Stimulated activated CD4-positive, alpha-beta T cell treated with anti-CD3 and anti-CD28 coated beads, Interleukin-2, amount 100 ng/mL, for 24 hours (primary cell): ENCODE measurements around the gene SLC38A10.
"Not testable (repeated sequence)": the region's sequence is repeated elsewhere in the genome, so short reads cannot be mapped to it uniquely, and the experiment has no call there.

ENCODE experiments used
- DNase-seq, 2 donors: peaks; one replicate each; pipeline ENCODE4 v3.0.0-alpha.2; 2020

The SLC38A10 gene

DNA sequence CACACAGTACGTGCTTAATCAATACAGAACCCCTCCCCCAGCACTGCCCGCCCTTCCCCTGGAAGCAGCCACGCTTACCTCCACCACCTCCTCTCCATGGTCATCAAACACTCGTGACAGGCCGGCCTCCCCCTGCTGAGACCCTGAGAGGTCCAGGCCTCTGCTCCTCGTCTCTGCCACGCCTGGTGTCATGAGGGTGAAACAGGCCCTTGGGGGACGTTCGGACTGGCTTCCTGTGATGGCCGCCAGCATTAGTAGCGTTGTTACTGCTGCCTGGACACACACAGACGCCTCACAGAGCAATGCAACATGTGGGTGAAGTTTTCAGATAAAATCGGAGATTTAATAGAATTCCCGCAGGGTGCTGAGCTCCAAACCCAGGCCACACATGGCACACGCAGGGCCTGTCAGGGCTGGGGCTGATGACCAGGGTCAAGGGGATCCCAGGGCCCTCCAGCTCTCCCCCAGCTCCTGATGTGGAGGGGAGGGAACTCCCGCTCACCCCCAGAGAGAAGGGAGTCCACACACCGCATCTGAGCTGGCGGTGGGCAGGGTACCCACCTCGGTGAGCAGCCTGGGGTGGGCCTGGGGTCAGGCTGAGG is 15.9 kb upstream of the SLC38A10 start:
- no peak for DNase-seq

- DNase-seq, result no peak
Observed at GRCh38 chr17:81309859-81310839, 15.0 kb upstream of the SLC38A10 start.

- peak in 1 of 2 donors; percentile 41 for DNase-seq
Observed at GRCh38 chr17:81309140-81309858, 14.2 kb upstream of the SLC38A10 start.

DNA sequence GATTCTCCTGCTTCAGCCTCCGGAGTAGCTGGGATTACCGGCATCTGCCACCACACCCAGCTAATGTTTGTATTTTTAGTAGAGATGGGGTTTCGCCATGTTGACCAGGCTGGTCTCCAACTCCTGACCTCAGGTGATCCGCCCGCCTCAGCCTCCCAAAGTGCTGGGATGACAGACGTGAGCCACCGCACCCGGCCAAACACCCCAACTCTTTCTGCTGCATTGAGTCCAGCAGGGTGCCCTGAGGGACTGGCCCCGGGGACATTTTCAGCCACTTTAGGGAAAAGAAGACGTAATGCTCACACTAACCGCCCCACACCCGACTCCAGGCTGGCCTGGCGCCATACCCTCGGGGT is 13.7 kb upstream of the SLC38A10 start:
- not testable (repeated sequence) for DNase-seq

DNA sequence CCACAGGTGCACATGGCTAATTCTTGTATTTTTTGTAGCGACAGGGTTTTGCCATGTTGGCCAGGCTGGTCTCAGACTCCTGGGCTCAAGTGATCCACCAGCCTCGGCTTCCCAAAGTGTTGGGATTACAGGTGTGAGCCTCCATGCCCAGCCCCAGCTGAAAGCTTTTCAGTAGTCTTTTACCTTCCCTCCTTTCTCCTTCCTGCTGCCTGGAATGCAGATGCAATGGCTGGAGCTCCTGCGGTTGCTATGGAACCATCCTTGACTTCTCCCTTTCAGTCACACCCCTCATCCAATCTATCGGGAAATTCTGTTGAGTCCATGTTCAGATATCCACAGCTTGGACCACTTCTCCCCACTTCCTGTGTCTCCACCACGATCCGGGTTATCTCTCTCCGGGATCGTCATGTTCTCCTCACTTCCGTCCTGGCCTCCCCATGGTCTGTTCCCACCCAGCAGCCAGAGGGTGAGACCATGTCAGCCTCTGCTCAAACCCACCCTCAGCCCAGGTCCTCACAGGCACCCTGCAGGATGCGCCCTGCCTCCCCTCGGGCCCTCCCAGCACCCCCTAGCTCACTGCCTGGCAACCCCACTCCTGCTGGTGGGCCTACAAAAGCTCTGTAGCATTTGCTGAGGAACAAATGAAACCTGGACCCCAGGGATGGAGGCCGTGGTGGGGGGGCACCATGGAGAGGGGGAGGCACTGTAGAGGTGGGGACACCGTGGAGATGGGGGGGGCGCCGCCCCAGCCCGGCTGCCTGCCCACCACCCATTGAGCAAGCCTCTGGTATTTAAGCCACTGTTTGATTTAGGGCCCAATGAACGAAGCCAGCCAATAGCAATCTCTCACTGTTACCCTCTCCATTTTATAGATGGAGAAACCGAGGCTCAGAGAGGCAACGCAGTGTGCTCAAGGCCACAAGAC is 12.8 kb upstream of the SLC38A10 start:
- DNase-seq, result no peak

DNA sequence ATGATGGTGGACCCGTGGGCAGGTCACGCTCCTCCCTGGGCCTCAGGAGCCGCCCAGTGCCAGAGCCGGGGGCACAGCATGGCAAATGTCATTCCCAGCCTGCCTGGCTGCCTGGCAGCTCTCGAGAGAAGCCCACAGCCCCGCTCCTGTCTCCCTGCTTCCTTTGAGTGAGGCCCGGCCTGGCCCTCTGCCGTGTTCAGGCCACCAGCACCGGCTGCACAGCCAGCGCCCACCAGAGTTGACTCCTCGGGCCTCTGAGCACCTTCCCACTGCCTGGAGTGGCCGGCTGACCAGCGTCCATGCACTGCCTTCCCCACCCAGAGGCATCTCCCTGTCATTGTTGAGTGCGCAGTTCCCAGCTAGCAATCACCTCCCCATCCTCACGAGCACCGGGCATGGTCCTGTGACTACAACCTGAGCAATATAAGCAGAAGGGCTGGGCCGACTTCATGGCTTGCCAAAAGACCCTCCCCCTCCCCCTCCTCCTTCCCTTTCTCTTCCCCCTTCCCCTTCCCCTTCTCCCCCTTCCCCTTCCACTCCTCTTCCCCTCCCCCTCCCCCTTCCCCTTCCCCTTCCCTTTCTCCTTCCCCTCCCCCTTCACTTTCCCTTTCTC is 11.9 kb upstream of the SLC38A10 start:
- no peak for DNase-seq

- DNase-seq, result no peak
Observed at GRCh38 chr17:81306491-81306890, 11.4 kb upstream of the SLC38A10 start.

DNA sequence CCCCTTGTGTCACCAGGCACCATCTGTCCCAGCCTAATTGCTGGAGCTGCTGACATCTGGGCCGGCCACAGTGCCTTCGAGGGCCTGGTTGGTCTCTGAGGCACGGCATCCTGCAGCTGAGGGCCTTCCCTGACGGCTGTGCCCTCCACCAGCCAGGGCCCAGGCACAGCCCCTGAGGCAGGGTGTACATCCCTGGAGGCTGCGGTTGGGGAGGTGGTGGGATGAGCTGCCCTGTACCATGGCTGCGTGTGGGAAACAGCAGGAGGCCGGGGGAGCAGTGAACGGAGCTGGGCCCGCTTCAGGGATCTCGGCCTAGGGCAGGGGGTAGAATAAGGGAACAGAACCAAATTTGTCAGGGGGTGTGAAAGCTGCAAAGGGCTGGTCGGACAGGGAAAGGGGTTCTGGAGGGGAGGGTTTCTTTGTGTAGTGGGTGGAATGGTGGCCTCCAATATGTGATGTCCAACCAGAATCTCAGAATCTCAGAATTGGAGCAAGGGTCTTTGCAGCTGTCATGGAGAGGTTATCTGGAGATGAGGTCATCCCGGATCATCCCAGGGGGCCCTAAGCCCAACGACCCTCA is 10.0 kb upstream of the SLC38A10 start:
- no peak for DNase-seq

- DNase-seq, result no peak
Observed at GRCh38 chr17:81304196-81305015, 9.3 kb upstream of the SLC38A10 start.

GRCh38 chr17:81303385-81303784 is 8.3 kb upstream of the SLC38A10 start:
- DNase-seq, result no peak

DNA sequence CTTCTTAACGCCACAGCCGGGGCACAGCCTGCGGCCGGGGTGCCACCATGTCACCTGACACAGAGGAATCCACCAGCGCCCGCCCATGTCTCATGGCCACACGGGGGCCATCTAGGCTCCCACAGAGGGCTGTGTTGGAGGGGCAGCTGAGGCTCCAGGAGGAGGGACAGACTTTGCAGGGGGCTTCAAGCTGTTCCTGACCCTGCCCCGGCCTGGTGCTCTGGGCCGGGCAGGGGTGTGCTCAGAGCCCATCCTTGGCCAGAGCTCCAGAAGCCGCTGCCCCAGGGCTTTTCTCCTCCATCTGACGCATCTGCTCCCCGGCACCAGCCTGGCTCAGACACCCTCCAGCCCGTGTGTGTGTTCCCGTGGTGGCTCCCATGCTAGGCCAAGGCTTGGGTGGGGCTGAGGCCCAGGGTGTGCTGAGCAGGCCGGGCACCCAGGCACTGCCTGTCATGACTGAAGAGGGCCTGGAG is 7.8 kb upstream of the SLC38A10 start:
- DNase-seq, result no peak

DNA sequence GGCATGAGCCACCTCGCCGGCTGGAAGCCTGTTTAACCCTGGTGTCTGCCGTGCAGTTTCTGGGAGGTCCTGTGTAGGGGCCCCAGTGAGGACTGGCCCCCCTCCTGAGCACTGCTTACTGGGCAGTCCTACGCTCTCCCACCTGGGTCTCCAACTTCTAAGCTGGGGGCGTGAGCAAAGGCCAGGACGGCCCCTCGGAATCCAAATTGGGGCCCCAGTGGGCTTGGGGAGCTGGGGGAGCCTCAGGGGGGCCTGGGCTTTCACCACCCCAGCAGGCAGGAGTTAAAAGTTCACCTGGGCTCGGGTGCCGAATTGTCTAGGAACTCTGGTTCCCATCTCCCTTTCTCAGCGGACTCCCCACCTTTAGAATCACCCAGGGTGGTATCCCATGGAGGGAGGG is 7.2 kb upstream of the SLC38A10 start:
- DNase-seq, result no peak

GRCh38 chr17:81301195-81302144 is 6.4 kb upstream of the SLC38A10 start:
- DNase-seq, result no peak

GRCh38 chr17:81300586-81301155 is 5.6 kb upstream of the SLC38A10 start:
- no peak for DNase-seq

DNA sequence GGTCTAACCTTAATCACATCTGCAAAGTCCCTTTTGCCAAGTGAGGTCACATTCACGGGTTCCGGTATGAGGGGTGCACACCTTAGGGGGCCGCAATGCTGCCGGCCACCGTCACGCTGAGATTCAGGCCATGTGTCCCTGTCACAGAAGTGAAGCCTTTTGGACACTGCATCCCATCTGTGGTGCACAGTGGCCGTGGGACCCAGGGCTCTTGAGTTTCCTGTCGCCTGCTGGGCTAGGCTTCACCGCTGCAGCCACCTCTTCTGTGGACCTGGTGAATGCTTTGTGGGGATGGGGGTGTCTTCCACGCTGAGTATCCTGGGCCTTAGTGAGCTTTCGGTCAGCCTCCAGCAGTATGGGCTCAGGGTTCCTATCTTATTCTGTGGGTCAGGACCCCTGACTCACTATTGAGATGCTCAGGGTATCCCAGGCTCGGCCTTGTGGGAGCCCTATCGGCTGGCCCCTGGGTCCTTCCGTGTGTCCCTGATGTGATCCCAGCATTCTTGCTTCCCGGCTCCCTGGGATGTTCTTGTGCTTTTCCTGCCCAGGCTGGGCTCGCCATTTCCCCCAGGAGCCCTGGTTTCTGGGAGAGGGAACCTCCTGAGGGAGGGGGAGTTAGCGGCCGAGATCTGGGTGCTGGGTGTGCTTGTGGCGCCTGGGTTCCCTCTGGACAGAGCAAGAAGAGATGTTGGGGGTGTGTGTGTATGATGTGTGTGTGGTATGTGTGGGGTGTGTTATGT is 4.9 kb upstream of the SLC38A10 start:
- no peak for DNase-seq

DNA sequence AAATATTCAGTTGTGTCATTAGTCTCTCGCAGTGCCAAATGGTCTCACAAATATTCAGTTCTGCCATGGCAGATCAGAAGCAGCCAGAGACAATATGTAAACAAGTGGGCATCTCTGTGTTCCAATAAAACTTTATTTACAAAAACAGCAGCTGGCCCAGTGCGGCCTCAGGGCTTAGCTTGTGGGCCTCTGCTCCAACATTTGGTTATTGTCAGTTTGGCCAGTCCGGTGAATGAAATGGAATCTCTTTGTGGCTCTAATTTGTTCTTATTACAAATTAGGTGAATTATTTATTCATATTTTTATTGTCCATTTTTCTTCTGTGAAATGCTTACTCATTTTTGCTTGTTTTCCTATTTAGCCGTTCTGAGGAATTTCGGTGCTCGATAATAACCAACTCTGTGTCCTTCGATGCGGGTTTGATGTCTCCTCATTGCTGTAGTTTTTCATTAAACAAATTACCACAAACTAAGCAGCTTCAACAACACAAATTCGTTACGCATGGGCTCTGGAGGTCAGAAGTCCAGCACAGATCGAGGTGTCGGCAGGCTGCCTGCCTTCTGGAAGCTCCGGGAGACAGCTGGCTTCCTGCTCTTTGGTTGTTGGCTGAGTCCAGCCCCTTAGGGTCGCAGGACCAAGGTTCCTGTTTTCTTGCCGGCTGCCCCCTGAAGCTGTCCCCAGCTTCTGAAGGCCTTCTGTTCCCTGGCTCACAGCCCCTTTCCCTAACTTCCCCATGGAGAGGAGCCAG is 4.1 kb upstream of the SLC38A10 start:
- no peak for DNase-seq

GRCh38 chr17:81298325-81298990 is 3.4 kb upstream of the SLC38A10 start:
- no peak for DNase-seq
